HEK293 (cell line): ENCODE measurements around the gene RCOR1.

Experiments used
- KLF9 ChIP-seq: fragments of 450-650 bp; formaldehyde crosslinking; IDR thresholded peaks from 2 replicates; pipeline ENCODE4 v1.5.1; 2016; ENCODE audit warnings: missing biosample characterization, missing genetic modification characterization, low read depth
- SALL2 ChIP-seq: fragments of 450-650 bp; formaldehyde crosslinking; IDR thresholded peaks from 2 replicates; pipeline ENCODE4 v1.5.0; 2017; ENCODE audit warnings: missing biosample characterization, mild to moderate bottlenecking, missing genetic modification characterization, borderline replicate concordance
- ZBTB17 ChIP-seq: fragments of 450-650 bp; formaldehyde crosslinking; IDR thresholded peaks from 2 replicates; pipeline ENCODE4 v1.5.1; 2016; ENCODE audit warnings: missing biosample characterization, missing genetic modification characterization
- ZFHX2 ChIP-seq: fragments of 450-650 bp; formaldehyde crosslinking; conservative IDR thresholded peaks from 2 replicates; pipeline ENCODE4 v1.5.1; 2016; ENCODE audit warnings: missing biosample characterization, missing genetic modification characterization
- ZIC2 ChIP-seq: fragments of 450-650 bp; formaldehyde crosslinking; IDR thresholded peaks from 2 replicates; pipeline ENCODE4 v1.5.1; 2016; ENCODE audit warnings: missing biosample characterization, missing genetic modification characterization
- ZNF132 ChIP-seq: fragments of 450-650 bp; formaldehyde crosslinking; IDR thresholded peaks from 2 replicates; pipeline ENCODE4 v1.5.1; 2017; ENCODE audit warnings: missing biosample characterization, missing genetic modification characterization, borderline replicate concordance
- ZNF16 ChIP-seq: fragments of 450-650 bp; formaldehyde crosslinking; IDR thresholded peaks from 2 replicates; pipeline ENCODE4 v1.5.1; 2016; ENCODE audit warnings: low read depth, missing biosample characterization, missing genetic modification characterization
- ZNF266 ChIP-seq: fragments of 450-650 bp; formaldehyde crosslinking; IDR thresholded peaks from 2 replicates; pipeline ENCODE4 v1.5.1; 2016; ENCODE audit warnings: missing biosample characterization, missing genetic modification characterization, low read depth
- ZNF335 ChIP-seq: fragments of 450-650 bp; formaldehyde crosslinking; conservative IDR thresholded peaks from 2 replicates; pipeline ENCODE4 v1.5.1; 2016; ENCODE audit warnings: missing biosample characterization, missing genetic modification characterization
- ZNF354C ChIP-seq: fragments of 450-650 bp; formaldehyde crosslinking; IDR thresholded peaks from 2 replicates; pipeline ENCODE4 v1.5.1; 2016; ENCODE audit warnings: missing biosample characterization, missing genetic modification characterization, low read depth, borderline replicate concordance
- ZNF473 ChIP-seq: fragments of 450-650 bp; formaldehyde crosslinking; IDR thresholded peaks from 2 replicates; pipeline ENCODE4 v1.5.1; 2017; ENCODE audit warnings: missing biosample characterization, missing genetic modification characterization
- ZNF549 ChIP-seq: fragments of 450-650 bp; IDR thresholded peaks from 2 replicates; pipeline ENCODE4 v1.5.1; 2018; ENCODE audit warnings: missing biosample characterization, missing genetic modification characterization, mild to moderate bottlenecking, inconsistent platforms, moderate library complexity
- ZNF561 ChIP-seq: fragments of 450-650 bp; IDR thresholded peaks from 2 replicates; pipeline ENCODE4 v1.5.1; 2018; ENCODE audit warnings: missing biosample characterization, missing genetic modification characterization, borderline replicate concordance
- ZNF600 ChIP-seq: fragments of 450-650 bp; formaldehyde crosslinking; IDR thresholded peaks from 2 replicates; pipeline ENCODE4 v1.5.1; 2016; ENCODE audit warnings: missing biosample characterization, missing genetic modification characterization
- ZSCAN16 ChIP-seq: fragments of 450-650 bp; formaldehyde crosslinking; IDR thresholded peaks from 2 replicates; pipeline ENCODE4 v1.5.1; 2016; ENCODE audit warnings: missing biosample characterization, missing genetic modification characterization
- TF ChIP-seq, protein P1 (sequence below): fragments of 450-650 bp; formaldehyde crosslinking; IDR thresholded peaks from 2 replicates; pipeline ENCODE4 v1.5.1; 2016; ENCODE audit warnings: missing biosample characterization, missing genetic modification characterization
- TF ChIP-seq, protein P2 (sequence below): fragments of 450-650 bp; formaldehyde crosslinking; IDR thresholded peaks from 2 replicates; pipeline ENCODE4 v1.5.1; 2017; ENCODE audit warnings: missing biosample characterization, missing genetic modification characterization
- TF ChIP-seq, protein P3 (sequence below): fragments of 450-650 bp; formaldehyde crosslinking; IDR thresholded peaks from 2 replicates; pipeline ENCODE4 v1.5.1; 2016; ENCODE audit warnings: missing biosample characterization, missing genetic modification characterization
- TF ChIP-seq, protein P4 (sequence below): fragments of 450-650 bp; formaldehyde crosslinking; IDR thresholded peaks from 2 replicates; pipeline ENCODE4 v1.5.1; 2016; ENCODE audit warnings: missing biosample characterization, missing genetic modification characterization
- TF ChIP-seq, protein P5 (sequence below): fragments of 450-650 bp; formaldehyde crosslinking; IDR thresholded peaks from 2 replicates; pipeline ENCODE4 v1.5.1; 2017; ENCODE audit warnings: missing biosample characterization, missing genetic modification characterization

Gene RCOR1

DNA sequence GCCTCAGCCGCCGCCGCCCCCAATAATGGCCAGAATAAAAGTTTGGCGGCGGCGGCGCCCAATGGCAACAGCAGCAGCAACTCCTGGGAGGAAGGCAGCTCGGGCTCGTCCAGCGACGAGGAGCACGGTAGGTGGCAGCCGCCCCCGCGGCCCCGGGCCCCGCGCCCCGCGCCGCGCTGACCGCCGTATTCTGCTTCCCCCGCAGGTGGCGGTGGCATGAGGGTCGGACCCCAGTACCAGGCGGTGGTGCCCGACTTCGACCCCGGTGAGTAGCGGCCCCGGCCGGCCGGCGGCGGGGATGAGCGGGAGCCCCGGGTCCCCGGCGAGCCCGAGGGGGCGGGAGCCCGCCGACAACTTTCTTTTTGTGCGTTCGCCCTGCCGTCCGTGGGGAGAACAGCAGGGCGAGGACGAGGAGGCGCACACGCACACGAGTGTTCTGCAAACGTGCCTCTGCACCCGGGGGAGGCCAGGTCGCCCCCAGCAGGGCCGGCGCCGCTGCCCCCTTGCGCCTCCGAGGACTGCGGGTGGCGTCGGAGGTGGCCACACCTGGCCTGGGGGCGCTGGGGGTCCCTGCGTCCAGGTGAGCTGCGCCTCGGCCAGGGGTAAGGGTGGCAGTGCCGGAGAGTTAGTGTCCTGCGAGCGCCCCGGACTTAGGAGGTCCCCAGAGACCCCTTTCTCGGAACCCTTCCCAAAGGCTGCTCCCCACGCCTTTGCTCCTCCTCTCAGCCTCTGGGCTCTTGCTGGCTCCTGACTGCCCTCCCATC lies 794 bp downstream of the RCOR1 start (continued):
- TF ChIP-seq ZNF561 (tag by site-specific recombination), result 0 out of 2 replicates have a peak, but pooled peaks have one; percentile 21
- TF ChIP-seq, protein P1, sequence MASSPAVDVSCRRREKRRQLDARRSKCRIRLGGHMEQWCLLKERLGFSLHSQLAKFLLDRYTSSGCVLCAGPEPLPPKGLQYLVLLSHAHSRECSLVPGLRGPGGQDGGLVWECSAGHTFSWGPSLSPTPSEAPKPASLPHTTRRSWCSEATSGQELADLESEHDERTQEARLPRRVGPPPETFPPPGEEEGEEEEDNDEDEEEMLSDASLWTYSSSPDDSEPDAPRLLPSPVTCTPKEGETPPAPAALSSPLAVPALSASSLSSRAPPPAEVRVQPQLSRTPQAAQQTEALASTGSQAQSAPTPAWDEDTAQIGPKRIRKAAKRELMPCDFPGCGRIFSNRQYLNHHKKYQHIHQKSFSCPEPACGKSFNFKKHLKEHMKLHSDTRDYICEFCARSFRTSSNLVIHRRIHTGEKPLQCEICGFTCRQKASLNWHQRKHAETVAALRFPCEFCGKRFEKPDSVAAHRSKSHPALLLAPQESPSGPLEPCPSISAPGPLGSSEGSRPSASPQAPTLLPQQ, result 0 out of 2 replicates have a peak, but pooled peaks have one; percentile 27
- no peak for TF ChIP-seq ZNF549 (tag by site-specific recombination)
- TF ChIP-seq ZNF132 (tag by site-specific recombination), result no peak
- TF ChIP-seq ZSCAN16 (tag by site-specific recombination), result peak; percentile 95
- TF ChIP-seq, protein P2, sequence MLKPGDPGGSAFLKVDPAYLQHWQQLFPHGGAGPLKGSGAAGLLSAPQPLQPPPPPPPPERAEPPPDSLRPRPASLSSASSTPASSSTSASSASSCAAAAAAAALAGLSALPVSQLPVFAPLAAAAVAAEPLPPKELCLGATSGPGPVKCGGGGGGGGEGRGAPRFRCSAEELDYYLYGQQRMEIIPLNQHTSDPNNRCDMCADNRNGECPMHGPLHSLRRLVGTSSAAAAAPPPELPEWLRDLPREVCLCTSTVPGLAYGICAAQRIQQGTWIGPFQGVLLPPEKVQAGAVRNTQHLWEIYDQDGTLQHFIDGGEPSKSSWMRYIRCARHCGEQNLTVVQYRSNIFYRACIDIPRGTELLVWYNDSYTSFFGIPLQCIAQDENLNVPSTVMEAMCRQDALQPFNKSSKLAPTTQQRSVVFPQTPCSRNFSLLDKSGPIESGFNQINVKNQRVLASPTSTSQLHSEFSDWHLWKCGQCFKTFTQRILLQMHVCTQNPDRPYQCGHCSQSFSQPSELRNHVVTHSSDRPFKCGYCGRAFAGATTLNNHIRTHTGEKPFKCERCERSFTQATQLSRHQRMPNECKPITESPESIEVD (tag by site-specific recombination), result no peak
- TF ChIP-seq ZFHX2 (tag by site-specific recombination), result peak; percentile 77
- no peak for TF ChIP-seq SALL2 (tag by site-specific recombination)
- TF ChIP-seq ZIC2, result peak; percentile 64
- TF ChIP-seq ZBTB17 (tag by site-specific recombination), result 0 out of 2 replicates have a peak, but pooled peaks have one; percentile 42
- no peak for TF ChIP-seq ZNF16 (tag by site-specific recombination)
- peak; percentile 70 for TF ChIP-seq ZNF335
- TF ChIP-seq ZNF473 (tag by site-specific recombination), result no peak
- TF ChIP-seq, protein P3, sequence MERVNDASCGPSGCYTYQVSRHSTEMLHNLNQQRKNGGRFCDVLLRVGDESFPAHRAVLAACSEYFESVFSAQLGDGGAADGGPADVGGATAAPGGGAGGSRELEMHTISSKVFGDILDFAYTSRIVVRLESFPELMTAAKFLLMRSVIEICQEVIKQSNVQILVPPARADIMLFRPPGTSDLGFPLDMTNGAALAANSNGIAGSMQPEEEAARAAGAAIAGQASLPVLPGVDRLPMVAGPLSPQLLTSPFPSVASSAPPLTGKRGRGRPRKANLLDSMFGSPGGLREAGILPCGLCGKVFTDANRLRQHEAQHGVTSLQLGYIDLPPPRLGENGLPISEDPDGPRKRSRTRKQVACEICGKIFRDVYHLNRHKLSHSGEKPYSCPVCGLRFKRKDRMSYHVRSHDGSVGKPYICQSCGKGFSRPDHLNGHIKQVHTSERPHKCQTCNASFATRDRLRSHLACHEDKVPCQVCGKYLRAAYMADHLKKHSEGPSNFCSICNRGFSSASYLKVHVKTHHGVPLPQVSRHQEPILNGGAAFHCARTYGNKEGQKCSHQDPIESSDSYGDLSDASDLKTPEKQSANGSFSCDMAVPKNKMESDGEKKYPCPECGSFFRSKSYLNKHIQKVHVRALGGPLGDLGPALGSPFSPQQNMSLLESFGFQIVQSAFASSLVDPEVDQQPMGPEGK (tag by site-specific recombination), result peak; percentile 87
- TF ChIP-seq, protein P4, sequence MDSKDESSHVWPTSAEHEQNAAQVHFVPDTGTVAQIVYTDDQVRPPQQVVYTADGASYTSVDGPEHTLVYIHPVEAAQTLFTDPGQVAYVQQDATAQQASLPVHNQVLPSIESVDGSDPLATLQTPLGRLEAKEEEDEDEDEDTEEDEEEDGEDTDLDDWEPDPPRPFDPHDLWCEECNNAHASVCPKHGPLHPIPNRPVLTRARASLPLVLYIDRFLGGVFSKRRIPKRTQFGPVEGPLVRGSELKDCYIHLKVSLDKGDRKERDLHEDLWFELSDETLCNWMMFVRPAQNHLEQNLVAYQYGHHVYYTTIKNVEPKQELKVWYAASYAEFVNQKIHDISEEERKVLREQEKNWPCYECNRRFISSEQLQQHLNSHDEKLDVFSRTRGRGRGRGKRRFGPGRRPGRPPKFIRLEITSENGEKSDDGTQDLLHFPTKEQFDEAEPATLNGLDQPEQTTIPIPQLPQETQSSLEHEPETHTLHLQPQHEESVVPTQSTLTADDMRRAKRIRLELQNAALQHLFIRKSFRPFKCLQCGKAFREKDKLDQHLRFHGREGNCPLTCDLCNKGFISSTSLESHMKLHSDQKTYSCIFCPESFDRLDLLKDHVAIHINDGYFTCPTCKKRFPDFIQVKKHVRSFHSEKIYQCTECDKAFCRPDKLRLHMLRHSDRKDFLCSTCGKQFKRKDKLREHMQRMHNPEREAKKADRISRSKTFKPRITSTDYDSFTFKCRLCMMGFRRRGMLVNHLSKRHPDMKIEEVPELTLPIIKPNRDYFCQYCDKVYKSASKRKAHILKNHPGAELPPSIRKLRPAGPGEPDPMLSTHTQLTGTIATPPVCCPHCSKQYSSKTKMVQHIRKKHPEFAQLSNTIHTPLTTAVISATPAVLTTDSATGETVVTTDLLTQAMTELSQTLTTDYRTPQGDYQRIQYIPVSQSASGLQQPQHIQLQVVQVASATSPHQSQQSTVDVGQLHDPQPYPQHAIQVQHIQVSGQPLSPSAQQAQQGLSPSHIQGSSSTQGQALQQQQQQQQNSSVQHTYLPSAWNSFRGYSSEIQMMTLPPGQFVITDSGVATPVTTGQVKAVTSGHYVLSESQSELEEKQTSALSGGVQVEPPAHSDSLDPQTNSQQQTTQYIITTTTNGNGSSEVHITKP, result no peak
- TF ChIP-seq KLF9 (tag by site-specific recombination), result peak; percentile 55
- TF ChIP-seq ZNF600 (tag by site-specific recombination), result peak; percentile 79
- TF ChIP-seq, protein P5, sequence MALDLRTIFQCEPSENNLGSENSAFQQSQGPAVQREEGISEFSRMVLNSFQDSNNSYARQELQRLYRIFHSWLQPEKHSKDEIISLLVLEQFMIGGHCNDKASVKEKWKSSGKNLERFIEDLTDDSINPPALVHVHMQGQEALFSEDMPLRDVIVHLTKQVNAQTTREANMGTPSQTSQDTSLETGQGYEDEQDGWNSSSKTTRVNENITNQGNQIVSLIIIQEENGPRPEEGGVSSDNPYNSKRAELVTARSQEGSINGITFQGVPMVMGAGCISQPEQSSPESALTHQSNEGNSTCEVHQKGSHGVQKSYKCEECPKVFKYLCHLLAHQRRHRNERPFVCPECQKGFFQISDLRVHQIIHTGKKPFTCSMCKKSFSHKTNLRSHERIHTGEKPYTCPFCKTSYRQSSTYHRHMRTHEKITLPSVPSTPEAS, result no peak
- no peak for TF ChIP-seq ZNF266
- TF ChIP-seq ZNF354C (tag by site-specific recombination), result no peak
